Peyer's patch (tissue), 4 donors: ENCODE data around the gene RYR1. TPM values are rescaled to one million over a fixed set of nuclear protein-coding genes. Genes with fewer than 3 reads are reported as not detected.
"Not testable (repeated sequence)": the region's sequence is repeated elsewhere in the genome, so short reads cannot be mapped to it uniquely, and the experiment has no call there.

Experiments used
- DNase-seq, 3 donors: peaks; one replicate each; pipeline ENCODE4 v3.0.0-alpha.2; 2017 to 2019
- H3K27ac ChIP-seq, 4 donors: fragments of 200-600 bp; sonication (generic); one replicate each; pipeline ENCODE4 v1.5.1; 2016 to 2019
- H3K27me3 ChIP-seq, 2 donors: fragments of 200-600 bp; sonication (generic); one replicate each; pipeline ENCODE4 v1.5.1; 2019
- H3K36me3 ChIP-seq, 3 donors: fragments of 200-600 bp; sonication (generic); one replicate each; pipeline ENCODE4 v1.5.1; 2016 to 2019
- H3K4me1 ChIP-seq, 4 donors: fragments of 200-600 bp; sonication (generic); one replicate each; pipeline ENCODE4 v1.5.1; 2016 to 2019
- H3K4me3 ChIP-seq, 4 donors: fragments of 200-600 bp; sonication (generic); 1 replicate in 3 of 4; 2 replicates in 1 of 4; pipeline ENCODE4 v1.5.1; 2016 to 2019; ENCODE audit warnings: mild to moderate bottlenecking in 1 of 4
- H3K9me3 ChIP-seq, 4 donors: fragments of 200-600 bp; sonication (generic); one replicate each; pipeline ENCODE4 v1.5.1; 2016 to 2019; ENCODE audit warnings: mild to moderate bottlenecking in 1 of 4
- CTCF ChIP-seq, 6 experiments: fragments of 450-650 bp in 4 of 6; fragments of 200-600 bp in 2 of 6; sonication (generic) in 1 of 6; IDR thresholded peaks; one replicate each; pipeline ENCODE4 v1.5.1; 2017 to 2019; ENCODE audit warnings: antibody characterized with exemption in 6 of 6, mild to moderate bottlenecking in 3 of 6, moderate library complexity in 1 of 6
- POLR2A ChIP-seq, 2 donors: fragments of 450-650 bp; IDR thresholded peaks; one replicate each; pipeline ENCODE4 v1.5.1; 2017; ENCODE audit warnings: antibody characterized with exemption in 2 of 2, mild to moderate bottlenecking in 2 of 2, moderate library complexity in 2 of 2
- total RNA-seq, 4 donors: library from RNA; depleted of rRNA; stranded (reverse); fragments of >200 nt; gene quantifications; one replicate each; pipeline ENCODE4 v1.1.0, GENCODE V29; 2016

RYR1 gene
- total RNA-seq, 4 donors from 2014 or later = 0.35 to 4.6 (median 3.4) TPM

DNA sequence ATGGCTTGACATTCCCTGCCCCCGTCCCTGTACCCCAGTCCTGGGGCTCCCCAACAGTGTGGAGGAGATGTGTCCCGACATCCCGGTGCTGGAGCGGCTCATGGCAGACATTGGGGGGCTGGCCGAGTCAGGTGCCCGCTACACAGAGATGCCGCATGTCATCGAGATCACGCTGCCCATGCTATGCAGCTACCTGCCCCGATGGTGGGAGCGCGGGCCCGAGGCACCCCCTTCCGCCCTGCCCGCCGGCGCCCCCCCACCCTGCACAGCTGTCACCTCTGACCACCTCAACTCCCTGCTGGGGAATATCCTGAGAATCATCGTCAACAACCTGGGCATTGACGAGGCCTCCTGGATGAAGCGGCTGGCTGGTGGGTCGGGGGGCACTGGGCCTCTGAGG lies 83.8 kb downstream of the RYR1 start:
- Histone ChIP-seq H3K9me3 (no peaks in the 10 kb centered on the region), H3K36me3 (no peaks in the 10 kb centered on the region), H3K27me3 (no peaks in the 10 kb centered on the region), H3K4me3 (no peak overlapping the region), H3K27ac (no peak overlapping the region), H3K4me1 (peaks cover 0 to 9% (median 0%) of the 10 kb centered on the region in 4 donors)
- TF ChIP-seq POLR2A (IDR thresholded peaks at IDR 0.05) (no peak), CTCF (IDR thresholded peaks at IDR 0.05) (no peak)
- no peak for DNase-seq

- H3K9me3 ChIP-seq, H3K27me3 ChIP-seq, H3K36me3 ChIP-seq, H3K4me1 ChIP-seq, H3K27ac ChIP-seq, DNase-seq, H3K4me3 ChIP-seq: not testable (repeated sequence)
Observed at GRCh38 chr19:38517980-38518379, 84.5 kb downstream of the RYR1 start.

DNA sequence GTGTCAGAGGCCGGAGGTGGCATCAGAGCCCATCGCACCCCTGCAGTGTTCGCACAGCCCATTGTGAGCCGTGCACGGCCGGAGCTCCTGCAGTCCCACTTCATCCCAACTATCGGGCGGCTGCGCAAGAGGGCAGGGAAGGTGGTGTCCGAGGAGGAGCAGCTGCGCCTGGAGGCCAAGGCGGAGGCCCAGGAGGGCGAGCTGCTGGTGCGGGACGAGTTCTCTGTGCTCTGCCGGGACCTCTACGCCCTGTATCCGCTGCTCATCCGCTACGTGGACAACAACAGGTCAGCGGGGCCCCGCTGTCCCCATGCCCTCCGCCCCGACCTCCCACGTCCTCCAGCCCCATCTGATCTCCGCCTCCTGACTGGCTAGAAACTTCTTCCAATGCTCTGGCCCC lies 85.7 kb downstream of the RYR1 start:
- DNase-seq = no peak
- no peak for TF ChIP-seq CTCF (IDR thresholded peaks at IDR 0.05)
- no peak for TF ChIP-seq POLR2A (IDR thresholded peaks at IDR 0.05)

GRCh38 chr19:38519988-38520387 lies 86.5 kb downstream of the RYR1 start:
- H3K27me3 ChIP-seq = no peaks in the 10 kb centered on the region
- DNase-seq = no peak

More for the DNA sequence above, 85.7 kb downstream of the RYR1 start:
- Histone ChIP-seq H3K27ac (no peak overlapping the region), H3K9me3 (no peaks in the 10 kb centered on the region), H3K4me3 (no peak overlapping the region), H3K4me1 (peaks cover 0 to 9% (median 0%) of the 10 kb centered on the region in 4 donors), H3K27me3 (no peaks in the 10 kb centered on the region), H3K36me3 (no peaks in the 10 kb centered on the region)

GRCh38 chr19:38522915-38523314 lies 89.4 kb downstream of the RYR1 start:
- H3K36me3 ChIP-seq = no peaks in the 10 kb centered on the region
- TF ChIP-seq POLR2A (IDR thresholded peaks at IDR 0.05) = no peak
- no peak for TF ChIP-seq CTCF (IDR thresholded peaks at IDR 0.05)
- no peaks in the 10 kb centered on the region for H3K4me1 ChIP-seq
- H3K27me3 ChIP-seq = no peaks in the 10 kb centered on the region
- no peak overlapping the region for H3K4me3 ChIP-seq
- DNase-seq = no peak
- no peaks in the 10 kb centered on the region for H3K9me3 ChIP-seq
- H3K27ac ChIP-seq = no peak overlapping the region

More at GRCh38 chr19:38519988-38520387, 86.5 kb downstream of the RYR1 start:
- H3K36me3 ChIP-seq = no peaks in the 10 kb centered on the region
- no peaks in the 10 kb centered on the region for H3K9me3 ChIP-seq
- H3K27ac ChIP-seq = no peak overlapping the region
- no peak overlapping the region for H3K4me3 ChIP-seq
- H3K4me1 ChIP-seq = peaks cover 0 to 7% (median 0%) of the 10 kb centered on the region in 4 donors
- TF ChIP-seq CTCF (IDR thresholded peaks at IDR 0.05) (no peak), POLR2A (IDR thresholded peaks at IDR 0.05) (no peak)

DNA sequence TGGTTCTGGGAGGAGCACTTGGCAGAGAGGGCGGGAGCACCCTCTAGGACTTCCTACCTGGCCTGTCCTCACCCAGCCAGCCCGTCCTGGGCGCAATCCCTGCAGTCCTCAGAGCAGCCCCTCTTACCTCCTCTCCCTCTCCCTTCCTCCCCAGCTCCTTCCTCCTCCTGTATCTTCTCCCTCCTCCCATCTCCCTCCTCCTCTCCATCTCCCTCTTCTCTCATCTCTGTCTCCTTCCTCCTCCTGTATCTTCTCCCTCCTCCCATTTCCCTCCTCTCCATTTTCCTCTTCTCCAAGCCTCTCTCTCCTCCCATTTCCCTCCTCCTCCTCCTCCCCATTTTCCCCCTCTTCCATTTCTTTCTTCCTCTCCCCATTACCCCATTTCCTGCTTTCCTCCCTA lies 89.8 kb downstream of the RYR1 start:
- H3K36me3 ChIP-seq = no peaks in the 10 kb centered on the region
- TF ChIP-seq POLR2A (IDR thresholded peaks at IDR 0.05) (no peak), CTCF (IDR thresholded peaks at IDR 0.05) (no peak)
- no peaks in the 10 kb centered on the region for H3K9me3 ChIP-seq
- no peaks in the 10 kb centered on the region for H3K4me1 ChIP-seq
- no peak overlapping the region for H3K4me3 ChIP-seq
- H3K27me3 ChIP-seq = no peaks in the 10 kb centered on the region
- no peak overlapping the region for H3K27ac ChIP-seq
- DNase-seq = no peak
